Stimulated activated CD4-positive, alpha-beta T cell treated with anti-CD3 and anti-CD28 coated beads, Interleukin-15, amount 100 ng/mL, for 1 hour (primary cell): ENCODE results near the gene POTEH.
"Not testable (repeated sequence)": the region's sequence is repeated elsewhere in the genome, so short reads cannot be mapped to it uniquely, and the experiment has no call there.

Source experiments
- DNase-seq, 2 donors: peaks; one replicate each; pipeline ENCODE4 v3.0.0-alpha.2; 2020; ENCODE audit warnings: low read depth in 1 of 2, low spot score in 1 of 2

POTEH gene

DNA sequence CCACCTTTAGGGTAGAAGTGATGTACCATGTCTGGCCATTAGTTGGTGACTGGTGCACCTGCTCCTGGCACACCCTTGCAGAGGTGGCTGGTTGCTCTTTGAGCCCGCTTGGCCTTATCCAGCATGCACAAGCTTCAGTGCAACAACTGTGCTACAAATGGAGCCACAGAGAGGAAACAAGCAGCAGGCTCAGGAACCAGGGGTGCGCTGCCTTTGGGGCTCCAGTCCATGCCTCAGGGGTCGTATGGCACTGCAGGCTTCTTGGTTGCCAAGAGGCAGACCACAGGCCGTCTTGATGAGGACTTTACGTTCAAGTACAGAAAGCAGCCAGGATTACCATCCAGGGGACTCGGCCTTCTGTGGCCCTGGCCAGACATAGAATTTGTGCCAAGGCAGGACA lies 44.6 kb downstream of the POTEH start:
- DNase-seq = not testable (repeated sequence)

DNA sequence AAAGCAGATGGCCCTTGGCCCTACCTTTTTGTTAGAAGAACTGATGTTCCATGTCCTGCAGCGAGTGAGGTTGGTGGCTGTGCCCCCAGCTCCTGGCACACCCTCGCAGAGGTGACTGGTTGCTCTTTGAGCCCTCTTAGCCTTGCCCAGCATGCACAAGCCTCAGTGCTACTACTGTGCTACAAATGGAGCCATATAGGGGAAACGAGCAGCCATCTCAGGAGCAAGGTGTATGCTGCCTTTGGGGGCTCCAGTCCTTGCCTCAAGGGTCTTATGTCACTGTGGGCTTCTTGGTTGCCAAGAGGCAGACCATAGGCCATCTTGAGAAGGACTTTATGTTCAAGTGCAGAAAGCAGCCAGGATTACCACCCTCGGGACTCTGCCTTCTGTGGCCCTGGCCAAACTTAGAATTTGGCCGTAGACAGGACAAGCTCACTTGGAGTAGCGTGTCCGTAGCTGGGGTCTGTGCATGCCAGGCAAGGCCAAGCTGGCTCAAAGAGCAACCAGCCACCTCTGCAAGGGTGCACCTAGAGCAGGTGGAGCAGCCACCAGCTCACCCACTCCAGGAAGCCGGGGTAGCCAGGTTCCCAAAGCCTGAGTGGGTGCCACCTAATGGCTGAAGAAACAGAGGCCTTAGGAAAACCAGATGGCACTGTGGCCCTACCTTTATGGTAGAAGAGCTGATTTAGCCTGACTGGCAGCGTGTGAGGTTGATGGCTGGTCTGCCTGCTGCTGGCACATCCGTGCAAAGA lies 48.5 kb downstream of the POTEH start:
- not testable (repeated sequence) for DNase-seq

DNA sequence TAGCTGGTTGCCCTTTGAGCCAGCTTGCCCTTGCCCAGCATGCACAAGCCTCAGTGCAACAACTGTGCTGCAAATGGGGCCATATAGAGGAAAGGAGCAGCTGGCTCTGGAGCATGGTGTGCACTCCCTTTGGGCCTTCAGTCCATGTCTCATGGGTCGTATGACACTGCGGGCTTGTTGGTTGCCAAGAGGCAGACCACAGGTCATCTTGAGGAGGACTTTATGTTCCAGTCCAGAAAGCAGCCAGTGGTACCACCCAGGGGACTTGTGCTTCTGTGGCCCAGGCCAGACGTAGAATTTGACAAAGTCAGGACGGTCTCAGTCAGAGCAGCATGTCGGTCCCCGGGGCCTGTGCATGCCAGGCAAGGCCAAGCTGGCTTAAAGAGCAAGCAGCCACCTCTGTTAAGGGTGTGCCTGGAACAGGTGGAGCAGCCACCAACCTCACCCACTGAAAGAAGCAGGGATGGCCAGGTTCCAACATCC lies 49.1 kb downstream of the POTEH start:
- not testable (repeated sequence) for DNase-seq

DNA sequence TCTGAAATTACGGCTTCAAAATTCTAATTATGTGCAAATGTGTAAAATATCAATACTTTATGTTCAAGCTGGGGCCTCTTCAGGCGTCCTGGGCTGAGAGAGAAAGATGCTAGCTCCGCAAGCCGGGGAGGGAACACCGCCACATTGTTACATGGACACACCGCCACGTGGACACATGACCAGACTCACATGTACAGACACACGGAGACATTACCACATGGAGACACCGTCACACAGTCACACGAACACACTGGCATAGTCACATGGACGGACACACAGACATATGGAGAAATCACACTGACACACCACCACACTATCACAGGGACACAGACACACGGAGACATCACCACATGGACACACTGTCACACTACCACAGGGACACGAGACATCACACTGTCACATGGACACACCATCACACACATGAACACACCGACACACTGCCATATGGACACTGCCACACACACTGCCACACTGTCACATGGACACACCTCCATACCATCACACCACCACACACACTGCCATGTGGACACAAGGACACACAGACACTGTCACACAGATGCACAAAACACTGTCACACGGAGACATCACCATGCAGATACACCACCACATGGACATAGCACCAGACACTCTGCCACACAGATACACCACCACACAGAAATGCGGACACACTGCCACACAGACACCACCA lies 58.0 kb downstream of the POTEH start:
- not testable (repeated sequence) for DNase-seq

DNA sequence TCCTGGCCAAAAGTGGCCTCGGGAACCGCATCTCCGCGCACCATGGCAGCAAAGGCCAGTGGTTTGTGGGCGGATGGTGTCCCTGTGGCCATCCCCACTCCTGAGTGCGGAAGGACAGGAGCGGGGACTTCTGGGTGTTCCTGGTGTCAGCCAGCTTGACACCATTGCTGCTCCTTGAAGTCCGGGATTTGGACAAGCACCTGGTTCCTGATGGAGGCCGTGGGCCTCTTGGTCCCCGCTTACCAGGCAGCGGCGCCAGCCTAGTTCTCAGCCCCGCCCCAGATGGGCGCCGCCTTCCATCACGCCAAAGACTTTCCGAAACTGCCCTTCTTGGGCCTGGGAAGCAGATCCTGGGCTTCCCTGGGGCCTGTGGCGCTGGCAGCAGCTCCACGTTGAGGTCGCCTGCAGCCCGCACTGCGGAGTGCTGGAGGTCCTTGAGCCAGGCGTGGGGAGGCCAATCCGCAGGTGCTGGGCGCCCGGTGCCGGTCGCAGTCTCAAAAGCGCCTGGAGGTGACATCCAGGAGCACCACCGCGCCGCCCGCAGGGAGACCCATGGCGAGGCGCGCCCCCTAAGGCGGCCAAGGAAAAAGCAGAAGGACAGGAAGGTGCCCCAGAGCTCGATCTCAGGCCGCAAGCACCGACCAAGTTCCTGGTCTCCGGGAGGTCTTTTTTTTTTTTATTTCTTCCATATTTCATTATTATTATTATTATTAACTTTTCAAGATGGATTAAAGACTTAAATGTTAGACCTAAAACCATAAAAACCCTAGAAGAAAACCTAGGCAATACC lies 59.5 kb downstream of the POTEH start:
- not testable (repeated sequence) for DNase-seq

DNA sequence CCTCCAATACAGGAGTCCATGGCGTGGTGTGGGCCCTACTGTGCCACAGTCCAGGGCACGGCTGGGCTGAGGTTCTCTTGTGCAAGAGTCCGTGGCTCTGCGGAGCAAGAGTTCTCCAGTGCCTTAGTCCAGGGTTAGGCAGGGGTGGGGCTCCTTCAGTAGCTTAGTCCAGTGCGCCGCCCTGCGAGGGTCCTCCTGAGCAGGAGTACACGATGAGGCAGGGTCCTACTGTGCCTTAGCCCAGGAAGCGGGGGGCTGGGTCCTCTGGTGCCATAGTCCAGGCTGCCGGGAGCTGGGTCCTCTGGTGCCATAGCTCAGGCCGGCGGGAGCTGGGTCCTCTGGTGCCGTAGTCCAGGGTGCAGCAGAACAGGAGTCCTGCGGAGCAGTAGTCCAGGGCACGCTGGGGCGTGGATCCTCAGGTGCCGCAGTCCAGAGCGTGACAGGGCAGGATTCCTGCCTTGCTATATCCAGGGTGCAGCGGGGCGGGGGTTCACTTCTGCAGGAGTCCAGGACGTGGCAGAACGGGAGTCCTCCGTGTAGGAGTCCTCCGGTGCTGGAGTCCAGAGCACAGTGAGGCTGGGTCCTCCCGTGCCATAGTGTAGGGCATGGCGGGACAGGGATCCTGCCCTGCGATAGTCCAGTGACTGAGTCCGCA lies 69.7 kb downstream of the POTEH start:
- DNase-seq = not testable (repeated sequence)

DNA sequence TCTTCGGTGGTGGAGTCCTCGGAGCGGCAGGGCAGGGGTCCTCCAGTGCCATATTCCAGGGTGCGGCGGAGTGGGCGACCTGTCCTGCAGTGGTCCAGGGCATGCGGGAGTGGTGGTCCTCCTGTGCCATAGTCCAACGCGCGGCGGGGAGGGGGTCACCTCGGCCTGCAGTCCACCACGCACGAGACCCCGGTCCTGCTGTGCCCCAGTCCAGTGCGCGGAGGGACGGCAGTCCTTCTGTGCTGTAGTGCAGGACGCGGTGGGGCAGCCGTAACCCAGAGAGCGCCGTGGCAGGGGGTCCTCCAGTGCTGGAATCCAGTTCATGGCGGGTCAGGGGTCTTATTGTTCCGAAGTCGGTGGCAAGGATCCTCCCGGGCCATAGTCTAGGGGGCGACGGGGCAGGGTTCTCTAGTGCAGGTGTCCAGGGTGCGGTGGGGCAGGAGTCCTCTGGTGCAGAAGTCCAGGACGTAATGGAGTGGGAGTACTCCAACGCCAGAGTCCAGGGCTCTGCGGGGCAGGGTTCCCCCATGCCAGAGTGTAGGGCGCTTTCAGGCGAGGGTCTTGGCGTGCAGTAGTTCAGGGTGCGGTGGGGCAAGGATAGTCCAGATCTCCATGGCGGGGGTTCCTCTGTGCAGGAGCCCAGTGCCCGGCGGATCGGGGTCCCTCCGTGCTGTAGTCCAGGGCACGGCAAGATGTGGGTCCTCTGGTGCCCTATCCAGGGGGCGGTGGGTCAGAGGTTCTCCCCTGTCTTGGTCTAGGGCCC lies 70.7 kb downstream of the POTEH start:
- DNase-seq = not testable (repeated sequence)

DNA sequence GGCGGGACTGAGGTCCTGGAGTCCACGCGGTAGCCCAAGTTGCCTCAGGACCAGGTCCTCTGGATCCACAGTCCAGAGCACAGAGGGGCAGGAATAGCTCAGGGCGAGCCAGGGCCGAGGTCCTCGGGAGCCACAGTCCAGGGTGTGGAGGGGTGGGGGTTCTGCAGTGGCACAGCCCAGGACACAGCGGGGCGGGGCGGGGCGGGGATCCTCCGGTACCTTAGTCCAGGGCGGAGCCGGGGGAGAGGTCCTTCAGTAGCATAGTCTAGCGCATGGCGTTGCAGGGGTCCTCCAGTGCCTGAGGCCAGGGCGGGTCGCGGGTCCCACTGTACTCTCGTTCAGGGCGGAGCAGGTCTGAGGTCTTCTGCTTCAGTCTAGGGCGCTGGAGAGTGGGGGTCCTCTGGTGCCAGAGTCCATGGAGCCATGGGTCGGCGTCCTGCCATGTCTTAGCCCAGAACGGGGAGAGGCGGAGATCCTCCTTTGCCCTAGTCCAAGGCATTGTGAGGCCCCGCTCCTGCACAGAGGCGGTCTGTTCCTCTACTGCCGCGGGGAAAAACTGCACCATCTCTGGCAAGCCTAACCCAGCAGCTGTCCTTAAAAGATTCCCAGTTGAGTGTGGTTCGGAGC lies 71.4 kb downstream of the POTEH start:
- not testable (repeated sequence) for DNase-seq

DNA sequence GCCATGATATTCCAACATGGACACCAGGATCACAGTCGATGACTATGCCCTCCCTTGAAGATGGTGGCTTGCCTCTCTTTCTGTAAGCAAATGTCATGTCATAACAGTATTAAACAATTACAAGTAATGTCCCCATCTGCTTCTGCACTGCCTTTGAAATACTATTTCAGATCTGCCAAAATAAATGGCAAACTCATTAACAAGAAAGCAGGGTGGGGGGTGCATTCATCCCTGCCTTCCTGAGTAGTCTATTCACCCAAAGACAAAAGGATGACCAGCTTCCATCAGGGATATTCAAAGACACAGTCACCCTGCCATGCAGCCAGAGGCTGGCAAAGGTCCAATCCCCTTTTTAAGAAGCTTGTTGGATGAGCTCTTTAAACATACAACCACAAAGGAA lies 73.7 kb downstream of the POTEH start:
- DNase-seq = not testable (repeated sequence)
